NOMO-1 treated with dmso at 0.1 percent for 144 hours (cell line): ENCODE measurements around the gene KRT82.
A peak's percentile ranks its signal among the peaks of the same experiment; 100 is the strongest.

Experiments used
- DNase-seq: peaks from one replicate; lab custom pipeline; 2025; ENCODE audit not compliant: unreplicated experiment; lab: John Stamatoyannopoulos, UW

KRT82 gene

DNA sequence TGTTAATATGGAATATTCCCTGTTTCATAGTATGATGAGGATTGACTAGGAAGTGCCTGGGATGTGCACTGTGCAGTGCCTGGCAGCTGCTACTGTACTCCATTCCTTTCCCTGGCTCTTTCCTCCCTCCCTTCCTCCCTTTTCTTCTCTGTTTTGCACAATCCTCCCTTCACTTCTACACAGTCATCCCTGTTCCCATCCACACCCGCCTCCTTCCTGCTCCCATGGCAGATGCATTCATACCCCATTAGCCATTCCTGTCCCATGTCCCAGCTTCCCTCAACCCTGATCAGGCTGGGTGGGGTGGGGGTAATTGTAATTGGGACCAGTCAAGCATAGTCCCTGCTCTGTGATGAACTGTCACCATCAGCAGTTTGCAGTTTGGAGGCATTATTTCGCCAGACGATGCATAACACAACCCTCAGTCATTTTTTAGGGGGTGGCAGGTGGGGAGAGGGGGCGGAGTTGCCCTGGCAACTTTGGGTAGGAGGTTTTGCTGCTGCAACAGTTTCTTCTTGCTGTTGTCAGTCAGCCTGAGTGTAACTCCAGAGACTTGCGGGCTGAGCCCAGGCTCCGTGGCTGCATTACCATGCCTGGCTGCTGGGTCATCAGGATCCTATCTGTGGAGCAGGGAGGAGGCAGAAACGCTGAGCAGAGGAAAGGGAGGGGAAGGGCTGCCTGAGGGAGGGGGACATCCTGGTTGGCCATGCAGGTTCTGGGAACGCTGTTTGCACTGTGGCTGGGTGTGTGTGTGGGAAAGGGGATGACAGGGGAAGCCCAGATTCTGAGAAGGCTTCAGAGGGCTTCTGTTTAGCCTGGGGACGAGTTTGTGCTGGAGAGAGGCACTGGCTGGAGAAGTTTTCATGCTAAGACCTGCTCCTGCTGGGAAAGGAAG is 16.6 kb downstream of the KRT82 start:
- DNase-seq: no peak

DNA sequence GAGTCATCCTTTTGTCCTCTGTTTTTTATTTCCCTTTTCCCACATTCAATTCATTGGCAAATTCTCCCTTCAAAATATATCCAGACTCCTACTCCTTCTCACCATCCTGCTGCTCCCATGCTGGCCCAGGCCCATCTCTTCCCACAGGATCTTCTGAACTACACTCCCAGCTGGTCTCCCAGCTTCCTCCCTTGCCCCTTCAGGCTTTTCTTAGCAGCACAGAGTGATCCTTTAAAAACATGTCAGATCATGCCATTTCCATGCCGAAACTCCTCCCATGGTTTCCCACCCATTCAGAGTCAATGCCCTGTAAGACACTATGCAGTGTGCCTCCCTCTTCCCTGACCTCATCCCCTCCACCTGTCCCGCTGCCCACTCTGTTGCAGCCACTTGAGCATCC is 18.3 kb downstream of the KRT82 start:
- DNase-seq: no peak

DNA sequence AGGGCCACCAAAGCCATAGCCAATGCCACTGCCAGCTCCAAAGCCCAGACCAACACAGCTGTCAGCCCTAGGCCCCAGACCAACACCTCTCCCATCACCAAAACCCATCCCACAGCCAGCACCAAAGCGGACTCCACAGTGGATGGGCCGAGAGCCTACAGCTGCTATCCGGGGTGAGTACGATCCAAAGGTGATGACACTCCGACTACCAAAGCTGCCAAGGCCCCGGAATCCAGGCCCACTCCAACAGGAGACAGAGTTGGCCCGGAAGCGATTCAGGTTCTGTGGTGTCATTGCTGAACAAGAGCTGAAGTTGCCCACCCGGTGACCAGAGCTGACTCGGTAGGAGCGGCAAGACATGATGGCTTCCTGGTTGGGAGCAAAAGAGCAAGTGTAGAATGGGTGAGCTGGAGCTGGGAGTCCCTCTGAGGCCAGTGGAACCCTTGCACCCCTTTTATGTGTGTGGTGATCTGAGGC is 20.9 kb downstream of the KRT82 start, which contains the start of gene KRT84:
Gene KRT84 (minus strand): TSS at position 427 of the 477 bp plus-strand sequence. CDS start 67 bp downstream, at position 360.
- DNase-seq: no peak

DNA sequence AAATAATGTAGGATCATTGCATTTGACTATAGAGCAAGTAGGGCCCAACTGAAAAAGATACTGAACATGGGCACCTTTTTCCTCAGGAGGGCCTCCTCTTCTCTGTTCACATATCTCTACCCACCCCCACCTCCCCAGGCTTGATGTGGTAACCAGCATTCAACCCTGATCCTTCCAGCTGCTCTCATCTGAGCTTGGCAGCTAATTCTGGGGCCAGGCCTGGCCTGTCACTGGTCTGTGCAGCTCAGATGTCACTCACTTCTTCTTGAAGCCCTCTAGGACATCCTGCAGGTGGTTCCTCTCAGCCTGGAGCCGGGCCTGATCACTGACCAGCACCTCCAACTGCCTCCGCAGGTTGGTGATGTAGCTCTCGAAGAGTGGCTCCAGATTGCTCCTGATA is 22.8 kb downstream of the KRT82 start:
- DNase-seq: no peak

DNA sequence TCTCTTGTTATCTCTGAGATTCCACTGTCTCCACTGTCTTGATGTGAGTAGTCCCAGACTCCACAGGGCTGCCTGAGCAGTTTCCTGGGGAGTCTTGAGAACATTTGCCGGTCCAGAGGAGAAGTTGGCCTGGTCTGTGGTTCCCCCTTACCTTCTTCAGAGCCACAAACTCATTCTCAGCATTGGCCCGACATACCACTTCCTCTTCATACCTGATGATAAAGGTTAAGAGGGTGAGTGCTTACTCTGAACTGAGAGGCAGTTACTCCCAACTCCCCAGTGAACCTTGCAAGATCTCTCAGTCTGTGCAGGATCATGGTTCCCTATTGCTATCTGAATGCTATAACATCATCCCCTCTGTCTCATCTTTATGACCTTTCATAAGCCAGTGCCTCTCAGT is 23.3 kb downstream of the KRT82 start:
- DNase-seq: no peak

DNA sequence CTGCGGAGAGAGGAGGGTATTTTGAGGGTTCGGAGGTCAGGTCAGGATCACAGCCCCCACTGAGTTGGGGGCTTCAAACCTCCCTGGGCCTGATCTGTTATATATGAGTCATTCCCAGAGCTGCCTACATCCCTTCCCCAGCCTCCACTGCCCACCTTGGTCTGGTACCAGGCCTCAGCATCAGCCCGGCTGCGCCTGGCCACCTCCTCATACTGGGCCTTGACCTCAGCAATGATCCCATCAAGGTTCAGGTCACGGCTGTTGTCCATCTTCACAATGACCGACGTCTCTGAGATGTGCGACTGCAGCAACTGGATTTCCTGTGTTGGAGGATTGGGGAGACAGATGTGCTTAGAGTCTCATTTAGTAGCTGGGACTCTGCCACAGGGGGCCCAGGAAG is 24.9 kb downstream of the KRT82 start:
- no peak for DNase-seq

DNA sequence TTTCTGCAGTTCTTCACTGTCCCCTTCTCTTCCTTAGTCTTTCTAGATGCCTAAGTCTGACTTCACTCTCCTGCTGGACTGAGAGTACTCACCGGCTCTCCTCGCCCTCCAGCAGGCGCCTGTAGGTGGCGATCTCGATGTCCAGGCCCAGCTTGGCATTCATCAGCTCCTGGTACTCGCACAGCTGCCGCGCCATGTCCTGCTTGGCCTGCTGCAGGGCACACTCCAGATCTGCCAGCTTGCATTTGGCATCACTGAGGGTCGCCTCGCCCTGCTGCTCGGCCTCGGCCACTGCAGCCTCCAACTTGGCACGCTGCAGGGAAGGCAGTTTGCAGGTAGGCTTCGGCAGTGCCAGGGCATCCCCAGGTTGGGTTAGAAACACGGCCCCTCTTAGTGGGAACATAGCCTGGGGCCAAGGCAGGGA is 25.9 kb downstream of the KRT82 start:
- no peak for DNase-seq

DNA sequence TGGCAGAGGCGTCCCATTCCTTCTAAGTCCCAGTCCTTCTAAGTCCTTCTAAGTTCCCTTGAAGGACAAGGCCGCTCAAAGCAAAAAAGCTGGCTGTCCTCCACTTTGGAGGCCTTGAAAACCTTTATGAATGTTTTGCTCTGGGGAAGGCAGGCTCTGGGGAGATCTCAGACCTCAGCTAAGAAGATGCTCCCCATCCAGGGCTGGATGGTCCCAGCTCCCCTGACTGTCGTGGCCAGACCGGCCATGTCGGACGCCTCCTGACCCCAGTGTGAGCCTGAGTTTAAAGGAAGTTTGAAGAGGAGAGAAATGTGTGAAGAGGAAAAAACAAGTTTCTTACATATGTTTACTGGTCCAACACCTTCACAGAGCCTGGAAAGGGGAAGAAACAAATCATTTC is 26.6 kb downstream of the KRT82 start:
- DNase-seq: no peak

DNA sequence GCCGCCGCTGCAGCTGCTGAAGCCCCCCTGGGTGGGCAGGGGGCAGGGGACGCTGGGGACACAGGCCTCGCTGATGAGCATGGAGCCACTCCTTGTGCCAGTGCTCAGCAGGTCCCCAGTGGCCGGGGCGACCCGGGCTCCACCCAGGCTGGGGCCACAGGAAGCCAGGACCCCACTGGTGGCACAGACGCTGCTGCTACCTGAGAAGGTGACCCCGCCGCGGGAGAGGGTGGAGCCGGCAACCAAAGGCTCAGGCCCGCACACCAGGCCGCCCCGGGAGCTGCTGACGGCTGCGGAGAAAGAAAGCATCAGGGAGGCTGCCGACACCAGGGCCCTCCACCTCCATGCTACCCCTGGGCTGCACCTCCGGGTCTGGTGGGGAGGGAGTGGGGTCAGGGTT is 28.0 kb downstream of the KRT82 start:
- no peak for DNase-seq

DNA sequence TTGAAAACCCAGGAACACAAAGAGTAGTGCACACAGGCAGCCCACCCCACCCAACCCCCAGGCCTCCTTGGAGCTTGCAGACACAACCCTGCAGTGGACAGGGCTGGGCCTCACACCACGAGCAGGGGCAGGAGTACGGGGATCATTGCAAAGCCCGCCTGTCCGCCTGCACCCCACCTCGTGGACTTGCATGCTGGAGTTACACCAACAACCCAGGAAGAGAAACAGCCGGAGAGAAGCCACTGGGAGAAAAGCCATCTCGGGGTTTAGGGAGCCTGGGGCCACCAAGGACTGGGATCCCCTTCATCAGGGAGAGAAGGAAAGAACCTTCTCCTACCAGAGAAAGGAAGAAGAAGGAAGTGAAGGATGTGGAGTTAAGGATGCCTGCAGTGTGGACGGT is 28.9 kb downstream of the KRT82 start:
- DNase-seq: no peak

DNA sequence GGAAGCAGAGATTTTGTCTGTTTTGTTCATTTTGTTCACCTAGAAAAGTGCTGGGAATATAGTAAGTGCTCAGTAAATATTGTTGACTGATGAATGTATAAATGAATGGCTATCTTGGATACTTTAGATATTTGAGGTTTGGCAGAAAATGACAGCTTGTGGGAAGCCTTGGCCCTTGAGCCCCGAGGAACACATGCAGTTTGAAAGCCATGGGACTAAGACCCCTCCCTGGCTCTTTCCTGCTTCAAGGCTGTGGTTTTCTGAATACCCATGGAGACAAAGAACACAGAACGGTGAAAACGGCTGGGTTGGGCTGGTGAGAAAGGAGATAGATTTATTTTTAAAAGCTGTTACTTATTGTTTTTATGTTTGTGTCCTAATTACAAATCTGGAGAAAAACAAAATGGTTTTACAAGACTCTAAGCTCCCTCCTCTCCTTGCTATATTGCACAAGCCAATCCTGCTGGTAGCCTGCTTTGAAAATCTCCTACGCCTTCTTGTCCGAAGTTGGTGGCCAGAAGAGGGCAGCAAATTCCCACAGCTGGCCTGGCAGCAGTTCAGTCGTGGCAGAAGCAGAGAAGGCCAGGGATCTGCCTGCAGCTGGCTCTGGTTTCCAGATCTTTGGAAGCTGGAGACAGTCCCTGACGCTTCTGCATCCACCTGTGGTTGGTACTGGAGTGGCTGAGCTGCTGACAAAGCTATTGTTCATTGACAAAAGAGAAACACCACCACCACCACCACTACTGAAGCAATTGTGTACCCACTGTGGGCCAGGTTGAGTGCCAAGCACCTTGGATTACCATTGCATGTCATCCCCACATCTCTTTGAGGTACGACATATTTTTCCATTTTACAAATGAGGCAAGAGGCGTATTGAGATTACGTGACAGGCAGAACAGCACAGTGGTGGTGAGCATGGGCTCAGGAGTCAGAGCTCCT is 33.6 kb downstream of the KRT82 start:
- DNase-seq: peak; percentile 8

DNA sequence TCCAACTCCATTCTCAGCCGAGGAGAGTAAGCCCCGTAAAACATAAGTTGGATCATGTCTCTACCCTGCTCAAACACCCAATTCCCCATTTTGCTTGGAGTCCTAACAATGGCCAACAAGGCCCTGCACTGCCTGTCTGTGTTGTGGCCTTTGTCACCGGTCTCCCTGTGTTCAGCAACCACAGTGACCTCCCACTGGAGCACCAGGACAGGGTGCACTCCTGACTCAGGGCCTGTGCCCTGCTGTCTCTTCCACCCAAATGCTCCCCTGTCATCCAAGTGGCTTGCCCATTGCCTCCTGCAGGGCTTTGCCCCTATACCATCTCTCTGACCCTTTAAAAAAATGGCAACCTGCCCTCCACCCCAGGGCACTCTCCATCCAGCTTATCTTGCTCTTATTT is 34.4 kb downstream of the KRT82 start:
- DNase-seq: no peak

DNA sequence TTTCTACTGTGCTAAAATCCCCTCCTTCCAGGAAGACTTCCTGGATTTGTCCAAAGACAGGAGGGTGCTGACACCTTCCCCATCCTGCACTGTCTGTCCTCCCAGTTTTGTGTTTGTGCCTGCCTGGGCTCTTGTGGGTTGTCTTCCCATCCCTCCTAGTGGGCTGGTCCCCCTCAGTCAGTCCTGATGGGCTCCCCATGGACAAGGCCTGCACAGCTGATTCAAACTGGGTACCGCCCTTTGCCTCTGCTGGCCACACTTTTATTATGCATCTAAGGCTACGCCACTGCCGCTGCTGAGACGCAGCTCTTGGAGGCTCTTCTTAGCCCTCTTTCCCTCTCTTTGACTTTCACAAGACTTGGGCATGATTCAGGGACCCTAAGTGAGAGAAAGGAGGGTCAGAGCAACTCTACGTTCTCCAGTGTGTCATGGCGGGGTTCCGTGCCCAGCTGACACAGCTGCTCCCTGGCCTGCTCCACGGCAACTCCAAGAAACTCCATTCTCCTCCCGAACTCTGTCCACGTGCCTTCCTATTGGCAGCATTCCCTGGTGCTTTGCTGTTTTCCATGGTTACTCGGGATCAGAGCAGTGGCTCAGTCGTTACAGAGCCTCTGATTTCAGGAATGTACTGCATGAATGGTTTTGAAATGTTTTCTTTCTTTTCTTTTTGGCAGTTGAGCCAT is 35.1 kb downstream of the KRT82 start:
- DNase-seq: no peak

DNA sequence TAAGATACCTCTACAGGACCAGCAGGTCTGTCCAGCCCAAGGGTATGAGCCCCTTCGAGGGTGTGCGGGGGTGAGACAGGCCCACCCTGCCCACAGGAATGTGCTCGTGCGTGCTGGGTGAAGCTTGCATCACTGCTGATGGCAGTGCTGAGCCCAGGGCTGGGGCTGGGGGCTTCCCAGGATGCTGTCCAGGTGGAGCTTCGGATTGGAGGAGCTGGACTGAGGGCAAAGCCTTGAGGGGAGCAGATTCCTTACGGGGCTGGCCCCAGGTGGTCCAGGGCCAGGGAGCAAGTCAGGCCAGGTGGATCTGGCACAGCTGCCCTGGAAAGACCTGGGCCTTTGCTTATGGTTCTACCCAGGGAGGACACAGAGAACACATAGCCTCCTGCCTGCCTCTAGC is 36.3 kb downstream of the KRT82 start:
- DNase-seq: no peak

DNA sequence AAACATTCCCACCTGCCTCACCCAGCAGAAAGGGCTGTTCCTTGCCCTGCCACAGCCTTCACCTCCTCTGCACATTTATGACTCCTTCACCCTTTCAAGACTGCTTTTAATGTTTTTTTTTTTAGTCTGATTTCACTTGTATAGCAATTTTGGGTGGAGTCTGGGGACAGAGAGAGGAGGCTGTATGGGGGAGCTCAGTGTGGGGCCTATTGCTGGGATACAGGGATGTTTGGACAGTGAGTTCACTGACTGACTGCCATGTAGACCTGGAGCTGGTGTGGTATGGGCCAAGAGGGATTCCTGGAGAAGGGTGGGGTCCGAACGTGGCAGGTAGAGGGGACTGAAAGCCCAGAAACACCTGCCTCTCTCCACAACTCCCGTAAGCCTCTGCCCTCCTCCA is 36.9 kb downstream of the KRT82 start:
- no peak for DNase-seq

DNA sequence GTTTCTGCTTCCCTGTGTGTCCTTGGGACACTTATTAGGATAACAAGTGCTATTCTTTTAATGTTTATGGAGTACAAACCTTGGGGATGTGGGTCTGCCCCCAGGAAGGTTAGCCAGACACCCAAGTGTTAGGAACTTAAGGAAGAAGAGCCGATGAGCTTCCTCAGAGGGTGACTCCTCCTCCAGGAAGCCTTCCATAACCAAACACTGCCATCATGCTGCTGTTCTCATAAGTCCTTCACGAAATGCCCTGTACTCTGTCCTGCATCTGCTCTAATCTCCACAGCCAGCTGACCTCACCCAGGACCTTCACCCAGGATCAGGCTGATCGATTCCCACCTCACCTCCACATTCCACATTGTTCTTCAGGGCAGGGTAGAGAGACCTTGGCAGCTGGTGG is 37.6 kb downstream of the KRT82 start:
- no peak for DNase-seq

DNA sequence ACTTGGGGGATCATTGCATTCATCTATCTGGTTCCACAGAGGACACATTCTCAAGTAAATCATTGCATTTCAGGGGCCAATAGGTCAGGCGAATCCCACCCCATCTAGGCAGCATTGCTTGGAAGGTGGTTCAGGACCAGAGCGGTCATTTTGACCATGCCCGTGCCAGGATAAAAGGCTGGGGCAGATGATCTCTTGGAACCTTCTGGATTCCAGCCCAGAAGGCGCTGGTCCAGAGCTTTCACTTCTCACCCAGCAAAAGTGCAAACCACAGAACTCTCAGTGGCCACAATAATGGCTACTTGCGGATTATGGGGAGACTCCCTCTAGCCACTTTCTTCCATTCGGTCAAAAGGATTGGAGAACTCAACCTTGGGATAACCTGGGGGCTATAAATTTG is 38.3 kb downstream of the KRT82 start:
- no peak for DNase-seq

DNA sequence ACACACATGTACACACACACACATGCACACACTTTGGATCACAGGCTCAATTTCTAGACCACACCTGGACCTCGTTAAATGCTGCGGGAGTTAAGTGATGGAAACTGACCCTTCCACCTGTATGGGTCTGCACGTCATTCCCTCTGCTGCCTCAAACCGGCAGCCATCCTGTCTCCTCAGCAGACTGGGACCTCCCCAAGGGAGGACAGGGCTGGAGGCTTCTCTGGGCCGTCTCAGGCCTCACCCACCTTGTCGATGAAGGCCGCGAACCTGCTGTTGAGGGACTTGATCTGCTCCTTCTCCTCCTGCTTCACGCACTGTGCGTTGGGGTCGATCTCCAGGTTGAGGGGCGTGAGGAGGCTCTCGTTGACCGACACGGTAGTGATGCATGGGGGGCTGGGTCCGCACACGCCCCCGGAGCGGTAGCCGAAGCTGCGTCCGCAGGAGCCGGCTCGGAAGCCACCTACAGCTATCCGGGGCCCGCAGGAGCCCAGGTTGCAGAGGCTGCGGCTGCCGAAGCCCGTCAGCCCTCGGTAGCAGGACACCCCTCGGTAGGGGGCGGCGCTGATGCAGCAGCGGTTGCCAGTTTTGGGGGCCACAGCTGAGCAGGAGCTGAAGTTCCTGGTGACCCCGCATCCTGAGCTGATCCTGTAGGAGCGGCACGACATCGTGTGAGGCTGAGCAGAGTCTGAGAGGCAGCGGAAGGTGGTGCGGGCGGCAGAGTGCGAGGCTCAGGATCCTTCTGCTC is 39.2 kb downstream of the KRT82 start, which contains the start of gene KRT85:
Gene KRT85 (minus strand): TSS at position 744 of the 748 bp plus-strand sequence. CDS start 76 bp downstream, at position 668.
- no peak for DNase-seq

DNA sequence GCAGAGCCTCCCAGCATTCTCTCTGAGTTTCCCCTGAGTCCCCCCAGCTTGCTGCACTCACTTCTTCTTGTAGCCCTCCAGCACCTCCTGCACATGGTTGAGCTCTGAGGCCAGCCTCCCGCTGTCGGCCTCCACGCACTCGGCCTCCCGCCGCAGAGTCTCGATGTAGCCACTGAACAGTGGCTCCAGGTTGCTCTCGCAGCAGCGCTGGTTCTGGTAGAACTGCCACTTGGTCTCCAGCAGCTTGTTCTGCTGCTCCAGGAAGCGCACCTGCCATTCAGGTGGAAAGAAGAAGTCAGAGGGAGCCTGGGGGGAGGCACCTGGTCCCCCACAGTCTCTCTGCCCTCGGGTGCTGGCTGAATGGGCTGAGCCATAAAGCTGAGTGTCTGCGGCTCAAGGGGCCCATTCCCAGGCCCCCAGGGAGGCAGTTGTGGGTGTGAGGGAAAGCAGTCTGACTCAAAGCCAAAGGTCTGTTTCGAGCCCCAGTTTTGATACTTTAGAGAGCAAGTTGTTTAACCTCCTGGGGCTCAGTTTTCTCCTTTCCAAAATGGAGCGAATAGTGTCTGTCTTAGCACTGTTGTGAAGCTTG is 41.1 kb downstream of the KRT82 start:
- no peak for DNase-seq

DNA sequence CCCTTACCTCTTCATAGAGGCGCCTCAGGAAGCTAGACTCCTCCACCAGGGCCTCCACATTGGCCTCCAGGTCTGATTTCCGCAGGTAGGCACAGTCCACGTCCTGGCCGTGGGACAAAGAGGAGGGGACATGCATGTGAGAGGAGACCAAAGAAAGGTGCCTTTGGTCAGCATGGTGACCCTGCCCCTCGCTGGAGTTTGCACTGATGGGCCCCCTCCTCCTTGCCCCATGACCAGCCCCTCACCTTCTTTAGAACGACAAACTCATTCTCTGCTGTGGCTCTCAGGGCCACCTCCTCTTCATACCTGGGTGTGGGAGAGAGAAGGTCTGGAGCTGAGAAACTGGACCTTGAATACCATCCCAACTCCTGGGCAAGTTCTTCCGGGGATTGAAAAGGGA is 42.1 kb downstream of the KRT82 start:
- no peak for DNase-seq
